Epithelial cell of esophagus (primary cell): Measurements from ENCODE around the gene DCDC2C.
A peak's percentile ranks its signal among the peaks of the same experiment; 100 is the strongest.
"Not testable (repeated sequence)": the region's sequence is repeated elsewhere in the genome, so short reads cannot be mapped to it uniquely, and the experiment has no call there.

Source experiments
- DNase-seq: peaks from one replicate; pipeline ENCODE4 v3.0.0; 2010; ENCODE audit warnings: low read depth
- H3K4me3 ChIP-seq: 2 replicates; pipeline ENCODE4 v1.5.1; 2011; ENCODE audit warnings: mild to moderate bottlenecking, low read length, control low read depth
- TF ChIP-seq, protein P1 (sequence below): IDR thresholded peaks from 2 replicates; pipeline ENCODE4 v1.5.1; 2011; ENCODE audit warnings: low read depth, mild to moderate bottlenecking, low read length, control low read depth, inconsistent platforms; ENCODE audit not compliant: insufficient read depth; ENCODE audit errors: missing control alignments

Gene DCDC2C

DNA sequence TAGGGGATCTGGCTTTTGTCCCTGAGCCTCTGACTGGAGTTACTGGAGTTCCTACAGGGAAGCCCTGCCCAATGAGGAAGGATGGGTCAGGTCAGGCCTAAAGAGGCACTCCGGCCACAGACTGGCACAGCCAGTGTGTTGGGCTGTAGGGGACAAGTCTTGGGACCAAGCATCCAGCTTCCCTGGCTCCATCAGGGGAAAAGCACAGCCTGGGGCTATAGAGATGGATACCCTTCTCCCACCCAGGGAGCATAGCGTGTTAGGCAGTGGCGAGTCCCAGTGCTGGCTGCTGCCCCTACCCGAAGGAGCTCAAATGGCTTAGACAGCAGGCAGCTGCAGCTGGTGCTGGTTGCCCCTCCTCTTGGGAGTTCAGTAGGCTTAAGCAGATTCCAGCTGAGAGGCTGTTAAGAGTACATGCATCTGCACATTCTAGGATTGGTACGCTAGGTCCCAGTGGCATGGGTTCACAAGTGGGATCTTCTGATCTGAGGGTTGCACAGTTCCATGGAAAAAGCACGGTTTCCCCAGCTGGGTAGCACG is 111.4 kb downstream of the DCDC2C start:
- TF ChIP-seq, protein P1, sequence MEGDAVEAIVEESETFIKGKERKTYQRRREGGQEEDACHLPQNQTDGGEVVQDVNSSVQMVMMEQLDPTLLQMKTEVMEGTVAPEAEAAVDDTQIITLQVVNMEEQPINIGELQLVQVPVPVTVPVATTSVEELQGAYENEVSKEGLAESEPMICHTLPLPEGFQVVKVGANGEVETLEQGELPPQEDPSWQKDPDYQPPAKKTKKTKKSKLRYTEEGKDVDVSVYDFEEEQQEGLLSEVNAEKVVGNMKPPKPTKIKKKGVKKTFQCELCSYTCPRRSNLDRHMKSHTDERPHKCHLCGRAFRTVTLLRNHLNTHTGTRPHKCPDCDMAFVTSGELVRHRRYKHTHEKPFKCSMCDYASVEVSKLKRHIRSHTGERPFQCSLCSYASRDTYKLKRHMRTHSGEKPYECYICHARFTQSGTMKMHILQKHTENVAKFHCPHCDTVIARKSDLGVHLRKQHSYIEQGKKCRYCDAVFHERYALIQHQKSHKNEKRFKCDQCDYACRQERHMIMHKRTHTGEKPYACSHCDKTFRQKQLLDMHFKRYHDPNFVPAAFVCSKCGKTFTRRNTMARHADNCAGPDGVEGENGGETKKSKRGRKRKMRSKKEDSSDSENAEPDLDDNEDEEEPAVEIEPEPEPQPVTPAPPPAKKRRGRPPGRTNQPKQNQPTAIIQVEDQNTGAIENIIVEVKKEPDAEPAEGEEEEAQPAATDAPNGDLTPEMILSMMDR, result no peak
- no peak overlapping the region for H3K4me3 ChIP-seq
- DNase-seq, result no peak

DNA sequence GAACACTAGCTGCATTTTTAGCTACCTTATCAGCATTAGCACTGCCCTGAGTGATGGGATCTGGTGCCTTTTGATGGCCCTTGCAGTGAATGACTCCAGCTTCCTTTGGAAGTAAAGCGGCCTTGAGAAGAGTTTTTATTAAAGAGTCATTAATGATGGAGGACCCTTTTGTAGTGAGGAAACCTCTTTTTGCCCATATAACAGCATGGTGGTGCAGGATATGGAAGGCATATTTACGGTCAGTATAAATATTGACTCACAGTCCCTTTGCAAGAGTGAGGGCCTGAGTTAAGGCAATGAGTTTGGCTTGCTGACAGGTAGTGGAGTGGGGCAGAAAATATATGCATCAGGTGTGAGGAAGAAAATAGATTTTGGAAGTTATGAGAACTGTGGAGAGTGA is 113.8 kb downstream of the DCDC2C start:
- not testable (repeated sequence) for DNase-seq, H3K4me3 ChIP-seq

DNA sequence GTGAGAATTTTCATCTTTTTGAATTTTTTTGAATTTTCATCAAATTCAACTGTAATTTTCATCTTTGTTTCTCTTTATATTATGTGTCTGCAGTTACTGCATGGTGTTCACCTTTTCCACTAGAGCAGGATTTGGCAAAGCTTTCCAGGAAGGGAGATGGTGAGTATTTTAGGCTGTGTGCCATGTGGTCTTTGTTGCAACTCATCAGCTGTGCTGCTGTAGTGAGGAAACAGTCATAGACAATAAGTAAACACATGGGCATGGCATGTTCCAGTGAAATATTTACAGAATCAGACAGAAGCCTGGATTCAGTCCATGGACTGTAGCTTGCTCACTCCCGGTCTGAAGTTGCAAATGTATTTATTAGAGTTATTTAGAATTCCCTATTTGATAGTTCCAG is 120.4 kb downstream of the DCDC2C start:
- TF ChIP-seq, protein P1, result no peak
- H3K4me3 ChIP-seq, result no peak overlapping the region
- peak; percentile 47 for DNase-seq

DNA sequence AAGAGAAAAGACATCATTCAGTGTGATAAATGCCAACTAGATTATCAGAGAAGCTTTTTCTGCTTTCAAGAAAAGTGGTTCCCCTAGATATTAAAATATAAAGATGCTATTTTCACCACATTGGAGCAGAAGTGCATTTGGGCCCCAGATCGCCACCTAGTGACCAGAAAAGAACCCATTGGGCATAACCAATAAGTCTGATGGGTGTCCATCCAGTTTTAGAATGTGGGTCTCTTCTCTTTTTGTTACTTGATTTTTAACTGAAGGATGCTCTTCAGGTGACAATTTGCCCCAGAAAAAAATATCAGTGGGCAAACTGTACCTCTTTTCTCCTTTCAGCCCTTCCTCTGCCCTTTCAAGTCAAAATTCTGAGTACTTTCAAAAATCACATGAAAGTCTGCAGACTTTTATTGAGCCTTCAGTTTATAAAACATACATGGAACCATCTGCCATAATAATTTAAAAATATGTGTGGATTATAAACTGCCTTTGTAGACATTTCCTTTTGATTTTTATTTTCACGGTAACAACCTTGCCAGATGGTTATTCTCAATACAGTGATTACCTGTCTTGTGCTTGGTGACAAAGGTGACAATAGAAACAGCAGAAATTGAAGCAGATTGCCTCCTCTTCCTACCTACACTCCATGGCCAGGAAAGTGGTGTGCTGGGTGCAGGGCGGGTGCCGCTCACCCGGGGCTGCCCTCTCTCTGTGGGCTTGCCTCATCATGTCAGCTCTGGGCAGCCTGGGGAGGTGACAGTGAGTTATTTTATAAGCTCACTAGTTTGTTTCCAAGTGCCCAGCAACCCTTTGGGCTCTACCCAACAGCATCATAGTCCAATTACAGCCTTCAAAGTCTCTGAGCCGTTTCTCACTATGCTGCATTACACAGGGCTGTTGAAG is 124.5 kb downstream of the DCDC2C start:
- TF ChIP-seq, protein P1, result peak; percentile 63
- DNase-seq, result peak; percentile 28
- H3K4me3 ChIP-seq, result no peak overlapping the region

DNA sequence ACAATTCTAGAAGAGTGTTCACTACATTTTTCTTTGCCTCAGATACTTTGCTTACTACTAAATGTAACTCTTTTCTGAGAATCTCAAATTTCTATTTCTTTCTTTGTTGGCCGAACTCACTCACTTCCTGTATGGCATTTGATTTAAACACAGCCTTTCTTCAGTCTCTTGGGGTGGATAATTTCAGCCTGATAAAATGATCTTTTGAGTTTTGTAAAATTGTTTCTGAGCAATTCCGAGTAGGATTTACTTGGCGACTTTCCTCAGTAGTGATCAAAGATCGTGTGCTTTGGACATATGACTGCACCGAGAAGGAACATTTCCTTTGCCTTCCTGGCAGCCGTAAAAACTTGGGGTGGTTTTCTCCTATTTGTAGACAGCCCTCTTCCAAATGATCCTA is 127.4 kb downstream of the DCDC2C start:
- H3K4me3 ChIP-seq, result no peak overlapping the region
- TF ChIP-seq, protein P1, result no peak
- DNase-seq, result no peak

DNA sequence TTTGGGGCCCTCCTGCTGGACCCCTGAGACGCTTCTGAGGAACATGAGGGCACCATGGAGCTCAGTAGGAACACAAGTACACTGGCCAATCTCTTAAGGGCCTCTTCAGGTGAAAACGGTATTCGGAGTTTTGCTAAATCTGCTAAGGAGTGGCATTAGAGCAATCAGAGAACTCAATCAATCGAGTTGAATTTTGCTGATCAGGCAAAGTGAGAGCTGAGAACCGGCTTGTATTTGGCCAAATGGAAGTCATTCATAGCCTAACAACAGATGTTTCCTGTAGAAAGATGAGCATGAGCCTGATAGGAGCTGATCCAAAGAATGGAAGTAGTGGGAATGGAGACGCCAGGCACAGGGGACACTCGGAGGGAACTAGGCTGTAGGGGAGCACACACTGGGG is 133.7 kb downstream of the DCDC2C start:
- TF ChIP-seq, protein P1, result no peak
- DNase-seq, result no peak
- no peak overlapping the region for H3K4me3 ChIP-seq

DNA sequence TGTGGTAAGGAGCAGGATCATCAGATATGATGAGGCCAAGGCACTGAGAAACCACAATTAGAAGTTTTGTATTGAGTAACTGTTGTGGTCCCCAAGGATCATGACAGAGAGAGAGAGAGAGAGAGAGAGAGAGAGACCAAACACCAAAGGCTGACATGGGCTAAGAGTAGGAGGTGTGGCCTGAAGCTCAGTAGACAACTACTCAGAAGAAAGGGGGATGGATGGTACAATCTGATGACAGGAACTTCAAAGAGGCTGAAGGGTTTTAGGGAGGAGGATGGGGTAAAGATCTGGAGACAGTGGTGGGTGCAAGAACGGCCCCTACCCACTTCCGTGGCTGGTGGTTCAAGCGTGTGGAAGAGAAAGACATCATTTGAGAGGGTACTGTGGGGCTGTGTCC is 135.0 kb downstream of the DCDC2C start:
- TF ChIP-seq, protein P1, result no peak
- no peak overlapping the region for H3K4me3 ChIP-seq
- no peak for DNase-seq
